GM13976 (cell line): ENCODE results near the gene GNA14.

ENCODE experiments used
- DNase-seq: peaks from one replicate; pipeline ENCODE4 v3.0.0; 2012; ENCODE audit warnings: low spot score
- CTCF ChIP-seq: IDR thresholded peaks from 2 replicates; pipeline ENCODE4 v1.5.1; 2012; ENCODE audit warnings: borderline replicate concordance, mild to moderate bottlenecking; ENCODE audit not compliant: insufficient read depth; ENCODE audit errors: extremely low read depth, missing control alignments, control extremely low read depth
- in situ Hi-C: fragments of 300-500 bp; cut with MboI; formaldehyde crosslinking; loops from one replicate; pipeline ENCODE4 v1.12.0; 2022; ENCODE audit warnings: low sequenced_read_pairs, mixed read lengths, inconsistent platforms; ENCODE audit not compliant: unreplicated experiment

Gene GNA14

DNA sequence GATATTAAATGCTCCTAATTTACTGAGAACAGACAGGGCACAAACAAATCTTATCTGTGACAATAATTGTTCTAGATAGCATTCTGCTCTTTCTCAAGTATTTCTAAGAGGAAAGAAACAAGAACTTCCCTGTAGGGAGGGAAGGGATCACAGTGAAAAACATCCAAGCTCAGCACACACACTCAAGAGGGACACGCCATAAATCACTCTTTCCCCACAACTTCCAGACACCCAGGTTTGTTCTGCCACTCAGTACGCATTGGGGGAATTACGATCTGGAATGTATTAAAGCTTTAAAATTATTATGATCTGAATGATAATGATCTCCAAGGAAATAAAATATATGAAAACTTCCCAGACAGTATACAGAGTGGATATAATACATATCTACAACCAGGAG lies 221.4 kb downstream of the GNA14 start:
- in situ Hi-C loops: no loop called here
- no peak for TF ChIP-seq CTCF
- no peak for DNase-seq

DNA sequence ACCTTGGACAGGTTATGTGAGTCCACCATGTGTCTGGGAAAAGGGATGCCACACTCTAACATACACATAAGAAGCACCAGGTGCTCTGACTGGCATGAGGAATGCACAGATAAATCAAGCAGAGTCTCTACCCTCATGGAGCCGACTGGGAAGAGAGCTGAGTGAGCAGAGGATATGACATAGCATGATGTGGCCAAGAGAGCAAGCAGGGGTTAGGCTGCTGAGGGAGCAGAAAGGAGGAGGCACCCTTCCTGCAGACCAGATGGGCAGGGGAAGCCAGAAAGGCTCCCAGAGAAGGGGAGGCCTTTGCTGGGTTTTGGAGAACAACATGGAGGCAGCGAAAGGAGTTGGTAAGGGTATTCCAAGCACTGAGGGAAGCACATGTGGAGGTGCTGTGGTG lies 223.1 kb downstream of the GNA14 start:
- no peak for DNase-seq
- no peak for TF ChIP-seq CTCF
- in situ Hi-C loops: no loop called here

DNA sequence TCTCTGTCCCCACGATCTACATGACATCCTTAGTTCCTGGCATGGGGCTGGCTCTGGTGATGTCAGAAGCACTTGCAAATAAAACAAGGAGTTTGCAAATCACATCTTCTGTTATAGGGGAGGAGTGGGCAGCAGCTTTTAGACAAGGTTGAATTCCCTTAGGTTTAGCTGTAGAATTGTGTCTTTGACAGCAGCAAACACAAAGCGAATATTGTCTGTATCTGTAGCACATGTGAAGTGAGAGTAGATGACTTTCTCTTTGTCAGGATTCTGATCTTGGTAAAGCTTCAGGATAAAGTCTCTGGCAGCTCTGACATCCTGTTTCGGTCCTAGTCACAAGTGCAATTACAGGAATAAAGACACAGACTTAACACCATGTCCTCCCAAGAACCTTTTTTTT lies 224.3 kb downstream of the GNA14 start:
- in situ Hi-C loops: no loop called here
- no peak for TF ChIP-seq CTCF

DNA sequence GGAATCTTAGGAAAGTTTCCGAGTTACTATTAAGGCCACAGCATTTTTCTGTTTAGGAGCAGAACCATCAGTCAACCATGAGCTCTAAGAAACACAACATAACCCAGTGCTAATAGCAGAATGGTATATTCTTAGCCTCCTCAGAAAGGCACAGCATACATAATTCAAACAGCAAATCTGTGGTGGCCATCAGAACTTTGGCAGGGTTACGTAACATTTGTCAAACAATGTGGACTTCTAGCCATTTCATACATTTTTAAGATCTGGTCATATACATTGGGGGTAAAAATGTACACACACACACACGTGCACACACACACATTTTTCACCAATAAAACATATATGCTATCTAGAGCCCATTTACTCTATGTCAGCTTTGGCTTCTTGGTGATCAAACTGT lies 225.2 kb downstream of the GNA14 start:
- DNase-seq: no peak
- in situ Hi-C loops: no loop called here
- TF ChIP-seq CTCF: no peak

More for the DNA sequence above, 224.3 kb downstream of the GNA14 start:
- DNase-seq: no peak

DNA sequence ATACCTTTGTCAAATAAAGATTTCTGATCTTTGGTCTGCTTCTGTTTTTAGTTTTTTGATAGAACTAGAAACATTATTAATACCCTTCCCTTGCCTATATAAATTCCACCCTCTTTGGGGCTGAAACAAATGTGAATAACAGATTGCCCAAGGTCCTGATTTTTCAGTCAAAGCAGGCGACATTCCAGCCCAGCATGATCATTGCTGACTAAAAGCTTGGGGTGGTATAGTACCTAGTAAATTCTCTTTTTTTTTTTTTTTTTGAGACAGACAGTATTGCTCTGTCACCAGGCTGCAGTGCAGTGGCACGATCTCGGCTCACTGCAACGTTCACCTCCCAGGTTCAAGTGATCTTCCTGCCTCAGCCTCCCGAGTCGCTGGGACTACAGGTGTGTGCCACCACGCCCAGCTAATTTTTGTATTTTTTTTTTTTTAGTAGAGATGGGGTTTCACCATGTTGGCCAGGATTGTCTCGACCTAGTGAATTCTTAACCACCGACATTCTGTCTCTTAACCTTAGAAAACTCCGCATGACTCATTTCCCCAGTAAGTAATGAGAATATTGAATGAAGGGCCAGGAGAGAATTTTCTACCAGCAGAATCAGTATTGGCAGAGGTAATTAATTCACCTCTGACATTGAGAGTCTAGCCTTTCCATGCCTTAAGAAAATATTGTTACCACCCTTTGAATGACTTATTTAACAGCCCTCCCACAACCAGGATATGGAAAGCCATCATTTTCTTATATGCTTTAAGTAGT lies 226.4 kb downstream of the GNA14 start:
- no peak for TF ChIP-seq CTCF
- in situ Hi-C loops: no loop called here
- DNase-seq: no peak

DNA sequence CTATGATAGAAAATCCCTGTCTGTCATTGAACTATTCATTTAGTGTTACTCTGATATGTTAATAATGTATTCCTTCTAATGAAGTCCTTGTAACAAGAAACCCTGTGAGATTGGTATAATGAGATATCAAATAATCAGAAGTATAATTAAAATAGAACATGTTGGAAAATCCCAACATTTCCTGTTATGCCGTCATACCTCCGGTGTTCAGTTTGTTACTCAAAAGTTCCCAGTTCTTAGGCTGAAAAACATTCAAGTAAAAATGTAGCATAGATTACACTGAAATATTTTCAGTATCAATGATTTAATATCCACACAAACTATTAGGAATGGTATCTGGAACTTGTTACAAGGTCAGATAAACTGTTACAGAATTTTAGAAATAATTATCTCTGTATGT lies 227.5 kb downstream of the GNA14 start:
- in situ Hi-C loops: no loop called here
- DNase-seq: no peak
- no peak for TF ChIP-seq CTCF
